Measurements from ENCODE around the gene SLC44A5.
A peak's percentile ranks its signal among the peaks of the same experiment; 100 is the strongest.

The SLC44A5 gene

GRCh38 chr1:75174031-75174760, 436.7 kb downstream of the SLC44A5 start:
- no peak for TF ChIP-seq CTCF (conservative IDR thresholded peaks at IDR 0.05; ENCODE audit: low read length)
- TF ChIP-seq EZH2phosphoT487 (IDR thresholded peaks at IDR 0.05; ENCODE audit: borderline replicate concordance): no peak
- Histone ChIP-seq H3K4me2 (ENCODE audit: low read depth, low read length, poor library complexity, severe bottlenecking) (peak overlapping the region; percentile 35), H2AFZ (ENCODE audit: low read length) (peak overlapping the region; percentile 64; the same call in 1 of the 2 replicates), H3K9me2 (replicated peaks; ENCODE audit: low read depth, low read length) (no peaks in the 10 kb centered on the region), H3F3A (ENCODE audit: low read depth) (no peaks in the 10 kb centered on the region), H3K9ac (ENCODE audit: low read depth, low read length, poor library complexity, severe bottlenecking) (no peak overlapping the region), H4K20me1 (ENCODE audit: insufficient read depth, low read length, poor library complexity, severe bottlenecking) (no peaks in the 10 kb centered on the region), H3K4me3 (ENCODE audit: low read length, poor library complexity, severe bottlenecking) (no peak overlapping the region), H3K9me3 (ENCODE audit: insufficient read depth, low read depth, low read length) (no peaks in the 10 kb centered on the region), H3K36me3 (ENCODE audit: insufficient read depth, low read length) (no peaks in the 10 kb centered on the region), H3K27me3 (ENCODE audit: insufficient read depth, low read length, poor library complexity, severe bottlenecking) (no peaks in the 10 kb centered on the region), H3K4me1 (ENCODE audit: insufficient read depth, low read length, poor library complexity, severe bottlenecking) (peaks cover 4% of the 10 kb centered on the region), H3K79me2 (ENCODE audit: insufficient read depth, low read length) (no peaks in the 10 kb centered on the region)

GRCh38 chr1:75172556-75172955, 438.4 kb downstream of the SLC44A5 start:
- H3K4me1 ChIP-seq (ENCODE audit: insufficient read depth, low read length, poor library complexity, severe bottlenecking): peaks cover 4% of the 10 kb centered on the region
- H3F3A ChIP-seq (ENCODE audit: low read depth): no peaks in the 10 kb centered on the region
- no peak overlapping the region for H2AFZ ChIP-seq (ENCODE audit: low read length)
- no peaks in the 10 kb centered on the region for H3K36me3 ChIP-seq (ENCODE audit: insufficient read depth, low read length)
- no peak overlapping the region for H3K4me3 ChIP-seq (ENCODE audit: low read length, poor library complexity, severe bottlenecking)
- no peaks in the 10 kb centered on the region for H4K20me1 ChIP-seq (ENCODE audit: insufficient read depth, low read length, poor library complexity, severe bottlenecking)
- no peak for TF ChIP-seq EZH2phosphoT487 (IDR thresholded peaks at IDR 0.05; ENCODE audit: borderline replicate concordance)
- no peak for TF ChIP-seq CTCF (conservative IDR thresholded peaks at IDR 0.05; ENCODE audit: low read length)
- H3K9ac ChIP-seq (ENCODE audit: low read depth, low read length, poor library complexity, severe bottlenecking): no peak overlapping the region
- H3K27me3 ChIP-seq (ENCODE audit: insufficient read depth, low read length, poor library complexity, severe bottlenecking): no peaks in the 10 kb centered on the region
- no peaks in the 10 kb centered on the region for H3K9me3 ChIP-seq (ENCODE audit: insufficient read depth, low read depth, low read length)
- no peak overlapping the region for H3K4me2 ChIP-seq (ENCODE audit: low read depth, low read length, poor library complexity, severe bottlenecking)
- no peaks in the 10 kb centered on the region for H3K79me2 ChIP-seq (ENCODE audit: insufficient read depth, low read length)
- H3K9me2 ChIP-seq (replicated peaks; ENCODE audit: low read depth, low read length): no peaks in the 10 kb centered on the region

GRCh38 chr1:75171876-75172275, 439.0 kb downstream of the SLC44A5 start:
- Histone ChIP-seq H3F3A (ENCODE audit: low read depth) (no peaks in the 10 kb centered on the region), H3K4me2 (ENCODE audit: low read depth, low read length, poor library complexity, severe bottlenecking) (no peak overlapping the region), H3K36me3 (ENCODE audit: insufficient read depth, low read length) (no peaks in the 10 kb centered on the region), H3K9me3 (ENCODE audit: insufficient read depth, low read depth, low read length) (no peaks in the 10 kb centered on the region), H3K9ac (ENCODE audit: low read depth, low read length, poor library complexity, severe bottlenecking) (no peak overlapping the region), H3K4me1 (ENCODE audit: insufficient read depth, low read length, poor library complexity, severe bottlenecking) (peaks cover 4% of the 10 kb centered on the region), H4K20me1 (ENCODE audit: insufficient read depth, low read length, poor library complexity, severe bottlenecking) (no peaks in the 10 kb centered on the region), H3K9me2 (replicated peaks; ENCODE audit: low read depth, low read length) (no peaks in the 10 kb centered on the region), H2AFZ (ENCODE audit: low read length) (0 out of 2 replicates have a peak overlapping the region, but pooled peaks have one; percentile 3), H3K27me3 (ENCODE audit: insufficient read depth, low read length, poor library complexity, severe bottlenecking) (no peaks in the 10 kb centered on the region), H3K79me2 (ENCODE audit: insufficient read depth, low read length) (no peaks in the 10 kb centered on the region), H3K4me3 (ENCODE audit: low read length, poor library complexity, severe bottlenecking) (no peak overlapping the region)
- TF ChIP-seq CTCF (conservative IDR thresholded peaks at IDR 0.05; ENCODE audit: low read length) (no peak), EZH2phosphoT487 (IDR thresholded peaks at IDR 0.05; ENCODE audit: borderline replicate concordance) (no peak)
